ENCODE measurements around the gene CTIF.
A peak's percentile ranks its signal among the peaks of the same experiment; 100 is the strongest.

The CTIF gene

DNA sequence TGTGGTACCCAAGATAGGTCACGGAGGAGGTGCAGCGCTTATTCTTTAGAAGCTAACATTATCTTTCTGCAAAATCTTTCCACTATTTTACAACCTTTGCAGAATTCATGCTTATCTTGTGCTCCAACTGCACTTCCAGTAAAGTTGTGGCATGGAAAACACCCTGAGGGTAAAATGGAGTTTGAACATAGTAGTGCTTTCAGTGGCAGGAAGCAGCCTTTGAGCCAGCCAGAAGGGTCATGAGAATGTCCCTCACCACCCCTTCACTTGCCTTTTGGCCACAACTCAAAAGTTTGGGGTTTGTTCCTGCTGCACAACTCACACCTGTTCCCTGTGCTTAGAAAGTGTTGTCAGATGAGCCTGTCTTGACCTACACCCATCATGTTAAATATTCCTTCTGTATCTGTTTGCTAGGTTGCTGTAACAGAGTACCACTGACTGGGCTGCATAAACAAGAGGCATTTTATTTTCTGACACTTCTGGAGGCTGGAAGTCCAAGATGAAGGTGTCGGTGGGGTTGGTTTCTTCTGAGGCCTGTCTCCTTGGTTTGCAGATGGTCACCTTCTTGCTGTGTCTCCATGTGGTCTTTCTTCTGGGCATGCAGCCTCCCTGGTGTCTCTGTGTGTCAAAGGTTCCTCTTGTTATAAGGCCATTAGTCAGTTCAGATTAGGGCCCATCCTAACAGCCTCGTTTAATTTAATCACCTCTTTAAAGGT lies 217.8 kb downstream of the CTIF start:
- no peak for TF ChIP-seq EZH2 (IDR thresholded peaks at IDR 0.05)
- no peak for TF ChIP-seq POLR2AphosphoS5 (IDR thresholded peaks at IDR 0.05; ENCODE audit: borderline replicate concordance, low read depth, low read length)
- TF ChIP-seq FOXP2 (optimal IDR thresholded peaks at IDR 0.05; ENCODE audit: control extremely low read depth, extremely low read length, insufficient read depth), result no peak
- no peak overlapping the region for H3K9ac ChIP-seq (ENCODE audit: insufficient read length)
- peak; percentile 12 for DNase-seq (ENCODE audit: low read depth, low spot score)
- H3K9me3 ChIP-seq (ENCODE audit: low read depth, low read length), result no peaks in the 10 kb centered on the region
- peaks cover 3% of the 10 kb centered on the region; the same call in 1 of the 2 replicates for H3K36me3 ChIP-seq (ENCODE audit: insufficient read depth, low read length)
- no peak overlapping the region for H3K4me3 ChIP-seq
- H3K27ac ChIP-seq, result no peak overlapping the region

DNA sequence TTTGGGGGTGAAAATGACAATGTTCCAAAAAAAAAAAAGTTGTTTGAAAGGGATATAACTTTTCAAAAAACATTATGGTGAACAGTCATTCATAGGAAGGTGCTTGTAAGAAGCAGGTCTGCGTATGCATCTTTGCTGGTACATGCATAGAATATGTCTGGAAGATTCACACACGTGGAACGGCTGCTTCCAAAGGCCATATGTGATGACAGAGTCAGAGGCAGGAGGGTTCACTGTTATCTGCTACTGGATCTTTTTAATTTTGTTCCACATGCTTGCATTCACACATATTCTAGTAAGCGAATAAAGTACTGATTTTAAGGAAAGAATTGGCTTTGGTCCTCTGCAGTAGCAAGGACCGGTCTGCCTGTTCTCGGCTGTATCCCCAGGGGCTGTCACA lies 218.5 kb downstream of the CTIF start:
- Histone ChIP-seq H3K9ac (ENCODE audit: insufficient read length) (no peak overlapping the region), H3K9me3 (ENCODE audit: low read depth, low read length) (no peaks in the 10 kb centered on the region), H3K36me3 (ENCODE audit: insufficient read depth, low read length) (peaks cover 3% of the 10 kb centered on the region; the same call in 1 of the 2 replicates), H3K4me3 (no peak overlapping the region), H3K27ac (no peak overlapping the region)
- TF ChIP-seq FOXP2 (optimal IDR thresholded peaks at IDR 0.05; ENCODE audit: control extremely low read depth, extremely low read length, insufficient read depth), result no peak
- no peak for TF ChIP-seq EZH2 (IDR thresholded peaks at IDR 0.05)
- TF ChIP-seq POLR2AphosphoS5 (IDR thresholded peaks at IDR 0.05; ENCODE audit: borderline replicate concordance, low read depth, low read length), result no peak
- no peak for DNase-seq (ENCODE audit: low read depth, low spot score)

DNA sequence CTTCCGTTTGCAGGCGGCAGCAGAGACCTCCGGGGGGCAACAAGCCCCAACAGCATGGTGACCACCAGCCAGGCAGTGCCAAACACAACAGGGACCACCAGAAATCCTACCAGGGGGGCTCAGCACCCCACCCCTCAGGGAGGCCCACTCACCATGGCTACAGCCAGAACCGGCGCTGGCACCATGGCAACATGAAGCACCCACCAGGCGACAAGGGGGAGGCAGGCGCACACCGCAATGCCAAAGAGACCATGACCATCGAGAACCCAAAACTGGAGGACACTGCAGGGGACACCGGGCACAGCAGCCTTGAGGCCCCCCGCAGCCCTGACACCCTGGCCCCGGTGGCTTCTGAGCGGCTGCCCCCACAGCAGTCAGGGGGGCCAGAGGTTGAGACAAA lies 219.1 kb downstream of the CTIF start:
- TF ChIP-seq EZH2 (IDR thresholded peaks at IDR 0.05), result no peak
- H3K9me3 ChIP-seq (ENCODE audit: low read depth, low read length), result no peaks in the 10 kb centered on the region
- no peak overlapping the region for H3K27ac ChIP-seq
- no peak overlapping the region for H3K9ac ChIP-seq (ENCODE audit: insufficient read length)
- H3K4me3 ChIP-seq, result no peak overlapping the region
- no peak for DNase-seq (ENCODE audit: low read depth, low spot score)
- H3K36me3 ChIP-seq (ENCODE audit: insufficient read depth, low read length), result peaks cover 3% of the 10 kb centered on the region; the same call in 1 of the 2 replicates

DNA sequence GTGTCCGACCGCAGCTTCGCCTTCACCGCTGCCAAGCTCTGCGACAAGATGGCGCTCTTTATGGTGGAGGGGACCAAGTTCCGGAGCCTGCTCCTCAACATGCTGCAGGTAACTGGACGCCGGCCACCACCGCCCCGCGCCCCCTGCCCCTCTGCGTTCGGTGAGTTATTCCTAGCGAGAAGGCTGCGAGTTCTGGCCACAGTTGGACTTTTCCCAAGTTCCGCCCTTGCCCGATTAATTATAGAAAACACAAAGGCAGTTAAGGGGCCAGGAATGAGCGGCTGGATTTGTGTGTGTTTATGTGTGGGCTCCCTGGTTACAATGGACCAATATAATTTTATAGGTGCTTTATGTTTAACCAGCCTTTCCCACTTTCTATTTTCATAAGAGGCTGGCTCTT lies 222.8 kb downstream of the CTIF start:
- no peak for DNase-seq (ENCODE audit: low read depth, low spot score)
- peaks cover 3% of the 10 kb centered on the region; the same call in 1 of the 2 replicates for H3K36me3 ChIP-seq (ENCODE audit: insufficient read depth, low read length)

DNA sequence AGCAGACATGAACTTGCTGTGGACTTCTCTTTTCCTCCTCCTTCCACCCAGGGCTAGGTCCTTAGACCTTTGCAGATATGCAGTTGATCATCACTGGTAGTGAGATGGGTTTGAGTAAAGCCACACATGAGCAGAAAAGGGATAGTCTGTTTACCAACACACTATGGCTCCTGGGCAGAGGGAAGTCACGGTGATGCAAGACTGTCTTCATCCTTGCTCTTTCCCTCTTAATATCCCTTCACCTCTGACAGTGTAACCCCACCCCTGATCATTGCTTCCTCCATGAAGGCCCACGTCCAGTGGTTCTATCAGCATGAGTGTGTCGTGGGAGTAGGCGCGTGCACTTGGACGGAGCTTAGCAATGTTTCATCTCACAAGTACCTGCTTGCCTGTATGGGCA lies 223.2 kb downstream of the CTIF start:
- Histone ChIP-seq H3K4me3 (no peak overlapping the region), H3K9me3 (ENCODE audit: low read depth, low read length) (no peaks in the 10 kb centered on the region), H3K9ac (ENCODE audit: insufficient read length) (no peak overlapping the region), H3K27ac (no peak overlapping the region), H3K36me3 (ENCODE audit: insufficient read depth, low read length) (peaks cover 3% of the 10 kb centered on the region; the same call in 1 of the 2 replicates)
- DNase-seq (ENCODE audit: low read depth, low spot score), result no peak
- TF ChIP-seq POLR2AphosphoS5 (IDR thresholded peaks at IDR 0.05; ENCODE audit: borderline replicate concordance, low read depth, low read length), result no peak
- TF ChIP-seq FOXP2 (optimal IDR thresholded peaks at IDR 0.05; ENCODE audit: control extremely low read depth, extremely low read length, insufficient read depth), result no peak
- TF ChIP-seq EZH2 (IDR thresholded peaks at IDR 0.05), result no peak

More for the DNA sequence above, 222.8 kb downstream of the CTIF start:
- TF ChIP-seq POLR2AphosphoS5 (IDR thresholded peaks at IDR 0.05; ENCODE audit: borderline replicate concordance, low read depth, low read length) (no peak), EZH2 (IDR thresholded peaks at IDR 0.05) (no peak), FOXP2 (optimal IDR thresholded peaks at IDR 0.05; ENCODE audit: control extremely low read depth, extremely low read length, insufficient read depth) (no peak)
- Histone ChIP-seq H3K27ac (no peak overlapping the region), H3K9ac (ENCODE audit: insufficient read length) (no peak overlapping the region), H3K4me3 (no peak overlapping the region), H3K9me3 (ENCODE audit: low read depth, low read length) (no peaks in the 10 kb centered on the region)

DNA sequence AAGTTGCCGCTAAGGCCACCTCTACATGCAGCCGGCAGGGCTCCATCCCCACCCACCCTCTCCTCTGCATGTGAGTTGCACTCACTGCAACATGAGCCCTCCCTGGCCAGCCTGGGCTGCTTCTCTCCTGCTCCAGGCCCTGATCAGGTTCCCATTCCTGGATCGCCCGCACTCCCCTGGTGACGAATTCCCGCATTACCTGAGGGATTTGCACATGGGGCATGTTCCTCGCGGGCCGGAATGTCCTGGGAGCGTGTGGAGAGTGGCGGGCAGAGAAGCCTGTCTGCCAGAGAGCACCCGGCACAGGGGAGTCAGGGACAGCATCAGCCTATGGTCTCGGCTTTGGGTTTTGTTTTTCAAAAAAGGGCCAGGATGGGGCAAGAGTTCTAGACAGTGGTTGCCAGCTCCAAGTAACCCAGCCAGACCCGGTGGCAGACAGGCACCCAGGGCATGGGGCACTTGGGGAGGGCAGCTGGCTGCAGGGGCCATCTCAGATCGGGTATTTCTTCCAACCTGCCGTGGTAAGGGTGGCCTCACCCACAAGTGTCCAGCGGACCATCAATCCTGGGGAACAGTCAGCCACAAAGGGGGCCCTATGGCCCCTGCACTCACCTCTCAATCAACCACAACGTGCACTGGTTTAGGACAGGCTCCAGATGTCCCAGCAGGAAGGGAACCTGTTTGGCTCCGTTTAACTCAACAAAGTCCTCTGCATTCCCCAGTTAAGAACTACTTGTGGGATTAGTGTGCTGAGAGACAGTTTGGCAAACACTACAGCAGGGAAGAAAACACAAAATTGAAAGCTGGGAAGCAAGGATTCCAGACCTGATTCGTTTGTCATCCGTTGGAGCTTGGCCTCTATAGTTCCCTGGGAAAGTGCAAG lies 224.2 kb downstream of the CTIF start:
- no peak overlapping the region for H3K27ac ChIP-seq
- peaks cover 2% of the 10 kb centered on the region; the same call in 1 of the 2 replicates for H3K36me3 ChIP-seq (ENCODE audit: insufficient read depth, low read length)
- H3K9me3 ChIP-seq (ENCODE audit: low read depth, low read length), result no peaks in the 10 kb centered on the region

DNA sequence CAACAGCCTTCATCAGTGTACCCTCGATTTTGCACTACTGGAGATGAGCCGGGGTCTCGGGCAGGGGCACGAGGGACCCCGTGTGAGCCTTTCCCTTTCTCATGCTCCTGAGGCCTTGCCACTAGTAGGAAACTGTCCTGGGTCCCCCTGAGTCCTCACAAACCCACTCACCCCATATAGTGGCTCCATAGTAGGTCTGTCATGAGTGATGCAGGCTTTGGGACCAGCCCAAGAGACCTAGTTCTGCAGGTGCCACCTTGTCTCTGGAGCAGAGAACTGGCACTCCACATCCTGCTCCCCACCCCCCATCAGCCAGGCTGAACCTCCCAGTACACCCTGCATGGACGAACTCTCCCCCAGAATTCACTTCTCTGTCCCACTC lies 224.9 kb downstream of the CTIF start:
- Histone ChIP-seq H3K9me3 (ENCODE audit: low read depth, low read length) (no peaks in the 10 kb centered on the region), H3K9ac (ENCODE audit: insufficient read length) (no peak overlapping the region), H3K4me3 (no peak overlapping the region), H3K36me3 (ENCODE audit: insufficient read depth, low read length) (no peaks in the 10 kb centered on the region; the same call in 1 of the 2 replicates), H3K27ac (no peak overlapping the region)
- TF ChIP-seq EZH2 (IDR thresholded peaks at IDR 0.05), result no peak
- no peak for TF ChIP-seq POLR2AphosphoS5 (IDR thresholded peaks at IDR 0.05; ENCODE audit: borderline replicate concordance, low read depth, low read length)
- TF ChIP-seq FOXP2 (optimal IDR thresholded peaks at IDR 0.05; ENCODE audit: control extremely low read depth, extremely low read length, insufficient read depth), result no peak
- no peak for DNase-seq (ENCODE audit: low read depth, low spot score)

More for the DNA sequence above, 224.2 kb downstream of the CTIF start:
- DNase-seq (ENCODE audit: low read depth, low spot score), result no peak
- Histone ChIP-seq H3K4me3 (no peak overlapping the region), H3K9ac (ENCODE audit: insufficient read length) (no peak overlapping the region)
- TF ChIP-seq FOXP2 (optimal IDR thresholded peaks at IDR 0.05; ENCODE audit: control extremely low read depth, extremely low read length, insufficient read depth), result no peak
- no peak for TF ChIP-seq POLR2AphosphoS5 (IDR thresholded peaks at IDR 0.05; ENCODE audit: borderline replicate concordance, low read depth, low read length)
- TF ChIP-seq EZH2 (IDR thresholded peaks at IDR 0.05), result no peak

DNA sequence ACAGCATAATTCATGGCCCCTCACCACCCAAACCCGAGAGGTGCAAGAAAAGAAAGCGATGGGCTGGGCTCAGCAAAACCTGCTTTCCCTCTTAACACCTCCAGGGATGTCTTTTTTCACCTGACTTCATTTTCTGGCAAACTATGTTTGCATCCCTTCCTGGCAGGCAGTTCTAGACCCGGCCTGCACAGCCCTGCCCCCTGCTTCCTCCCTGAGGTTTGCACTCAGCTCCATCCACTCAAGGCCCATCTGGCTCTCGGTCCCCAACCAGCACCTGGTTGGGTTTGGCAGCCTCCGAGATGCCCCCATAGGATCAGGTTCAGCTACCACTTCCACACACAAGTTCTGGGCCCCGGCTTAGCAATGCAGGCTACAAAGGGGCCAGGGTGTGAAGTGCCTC lies 226.2 kb downstream of the CTIF start:
- H3K9me3 ChIP-seq (ENCODE audit: low read depth, low read length), result no peaks in the 10 kb centered on the region
- no peak overlapping the region for H3K27ac ChIP-seq
- no peak overlapping the region for H3K4me3 ChIP-seq
- no peak overlapping the region for H3K9ac ChIP-seq (ENCODE audit: insufficient read length)
- no peak for TF ChIP-seq EZH2 (IDR thresholded peaks at IDR 0.05)
- TF ChIP-seq FOXP2 (optimal IDR thresholded peaks at IDR 0.05; ENCODE audit: control extremely low read depth, extremely low read length, insufficient read depth), result no peak
- TF ChIP-seq POLR2AphosphoS5 (IDR thresholded peaks at IDR 0.05; ENCODE audit: borderline replicate concordance, low read depth, low read length), result no peak
- no peaks in the 10 kb centered on the region; the same call in 1 of the 2 replicates for H3K36me3 ChIP-seq (ENCODE audit: insufficient read depth, low read length)
- no peak for DNase-seq (ENCODE audit: low read depth, low spot score)
